ENCODE results near the gene VPREB3.

VPREB3 gene

GRCh38 chr22:23754220-23754919, at the start of gene VPREB3:
TSS of gene VPREB3 (minus strand) at chr22:23754425. CDS start at chr22:23754363, 62 bp downstream.
- Mint-ChIP-seq H3K27ac (no peak within 1 kb of the TSS), H3K36me3 (ENCODE audit: low read depth) (no peaks in the 10 kb centered on the region), H3K27me3 (no peaks in the 10 kb centered on the region), H3K4me3 (no peak within 1 kb of the TSS), H3K4me1 (peaks cover 18% of the 10 kb centered on the region), H3K9me3 (no peaks in the 10 kb centered on the region)
- ATAC-seq = no peak
- no peak for DNase-seq

- Mint-ChIP-seq H3K27ac (no peak overlapping the region), H3K9me3 (no peaks in the 10 kb centered on the region), H3K27me3 (no peaks in the 10 kb centered on the region), H3K4me1 (peaks cover 7% of the 10 kb centered on the region), H3K4me3 (no peak overlapping the region), H3K36me3 (ENCODE audit: low read depth) (peaks cover 51% of the 10 kb centered on the region)
- ATAC-seq = no peak
- no peak for DNase-seq
Observed at GRCh38 chr22:23803001-23803819, 49.0 kb upstream of the VPREB3 start.

GRCh38 chr22:23801886-23802377, 47.7 kb upstream of the VPREB3 start:
- no peak for DNase-seq
- Mint-ChIP-seq H3K9me3 (no peaks in the 10 kb centered on the region), H3K36me3 (ENCODE audit: low read depth) (peaks cover 50% of the 10 kb centered on the region), H3K4me1 (peaks cover 7% of the 10 kb centered on the region), H3K27ac (no peak overlapping the region), H3K4me3 (no peak overlapping the region), H3K27me3 (no peaks in the 10 kb centered on the region)
- no peak for ATAC-seq

- H3K27me3 Mint-ChIP-seq = no peaks in the 10 kb centered on the region
- peak overlapping the region; percentile 25 for H3K27ac Mint-ChIP-seq
- no peak overlapping the region for H3K4me3 Mint-ChIP-seq
- no peak for DNase-seq
- H3K4me1 Mint-ChIP-seq = peaks cover 7% of the 10 kb centered on the region
- no peaks in the 10 kb centered on the region for H3K9me3 Mint-ChIP-seq
- H3K36me3 Mint-ChIP-seq (ENCODE audit: low read depth) = peaks cover 51% of the 10 kb centered on the region
- no peak for ATAC-seq
Observed at GRCh38 chr22:23801238-23801821, 47.1 kb upstream of the VPREB3 start.

- H3K27ac Mint-ChIP-seq = peak overlapping the region; percentile 25
Observed at GRCh38 chr22:23800297-23801237, 46.3 kb upstream of the VPREB3 start.

GRCh38 chr22:23796461-23796860, 42.2 kb upstream of the VPREB3 start:
- Mint-ChIP-seq H3K27me3 (no peaks in the 10 kb centered on the region), H3K36me3 (ENCODE audit: low read depth) (peaks cover 36% of the 10 kb centered on the region), H3K4me3 (no peak overlapping the region), H3K27ac (no peak overlapping the region), H3K4me1 (peaks cover 8% of the 10 kb centered on the region), H3K9me3 (no peaks in the 10 kb centered on the region)
- ATAC-seq = no peak
- no peak for DNase-seq

More at GRCh38 chr22:23800297-23801237, 46.3 kb upstream of the VPREB3 start:
- peaks cover 48% of the 10 kb centered on the region for H3K36me3 Mint-ChIP-seq (ENCODE audit: low read depth)
- H3K27me3 Mint-ChIP-seq = no peaks in the 10 kb centered on the region
- H3K4me1 Mint-ChIP-seq = peaks cover 7% of the 10 kb centered on the region
- no peak overlapping the region for H3K4me3 Mint-ChIP-seq
- ATAC-seq (peak; percentile 48), DNase-seq (peak; percentile 12)
- H3K9me3 Mint-ChIP-seq = no peaks in the 10 kb centered on the region

- Mint-ChIP-seq H3K4me3 (no peak overlapping the region), H3K27me3 (no peaks in the 10 kb centered on the region), H3K27ac (no peak overlapping the region), H3K36me3 (ENCODE audit: low read depth) (peaks cover 27% of the 10 kb centered on the region), H3K4me1 (peaks cover 18% of the 10 kb centered on the region), H3K9me3 (no peaks in the 10 kb centered on the region)
- ATAC-seq (no peak), DNase-seq (no peak)
Observed at GRCh38 chr22:23793326-23793725, 39.1 kb upstream of the VPREB3 start.

- Mint-ChIP-seq H3K4me3 (no peak overlapping the region), H3K27ac (no peak overlapping the region), H3K9me3 (no peaks in the 10 kb centered on the region), H3K36me3 (ENCODE audit: low read depth) (peaks cover 22% of the 10 kb centered on the region), H3K4me1 (peaks cover 26% of the 10 kb centered on the region), H3K27me3 (no peaks in the 10 kb centered on the region)
- DNase-seq (no peak), ATAC-seq (peak; percentile 15)
Observed at GRCh38 chr22:23791738-23792645, 37.8 kb upstream of the VPREB3 start.

- H3K27me3 Mint-ChIP-seq = no peaks in the 10 kb centered on the region
- H3K36me3 Mint-ChIP-seq (ENCODE audit: low read depth) = peaks cover 14% of the 10 kb centered on the region
- no peak overlapping the region for H3K4me3 Mint-ChIP-seq
- DNase-seq (no peak), ATAC-seq (no peak)
- no peaks in the 10 kb centered on the region for H3K9me3 Mint-ChIP-seq
- peaks cover 33% of the 10 kb centered on the region for H3K4me1 Mint-ChIP-seq
- no peak overlapping the region for H3K27ac Mint-ChIP-seq
Observed at GRCh38 chr22:23790819-23791737, 36.9 kb upstream of the VPREB3 start.

GRCh38 chr22:23789638-23790037, 35.4 kb upstream of the VPREB3 start:
- H3K27ac Mint-ChIP-seq = no peak overlapping the region
- no peak for ATAC-seq
- DNase-seq = no peak

GRCh38 chr22:23789121-23789520, 34.9 kb upstream of the VPREB3 start:
- ATAC-seq (no peak), DNase-seq (no peak)
- Mint-ChIP-seq H3K4me1 (peaks cover 40% of the 10 kb centered on the region), H3K9me3 (no peaks in the 10 kb centered on the region), H3K36me3 (ENCODE audit: low read depth) (peaks cover 7% of the 10 kb centered on the region), H3K4me3 (peak overlapping the region; percentile 92), H3K27me3 (no peaks in the 10 kb centered on the region), H3K27ac (no peak overlapping the region)

More at GRCh38 chr22:23789638-23790037, 35.4 kb upstream of the VPREB3 start:
- no peaks in the 10 kb centered on the region for H3K9me3 Mint-ChIP-seq
- peaks cover 7% of the 10 kb centered on the region for H3K36me3 Mint-ChIP-seq (ENCODE audit: low read depth)
- H3K4me3 Mint-ChIP-seq = no peak overlapping the region
- H3K4me1 Mint-ChIP-seq = peaks cover 35% of the 10 kb centered on the region
- no peaks in the 10 kb centered on the region for H3K27me3 Mint-ChIP-seq

- DNase-seq = no peak
- no peaks in the 10 kb centered on the region for H3K9me3 Mint-ChIP-seq
- peaks cover 41% of the 10 kb centered on the region for H3K4me1 Mint-ChIP-seq
- no peak for ATAC-seq
- H3K27ac Mint-ChIP-seq = peak overlapping the region; percentile 88
- peaks cover 2% of the 10 kb centered on the region for H3K36me3 Mint-ChIP-seq (ENCODE audit: low read depth)
- peak overlapping the region; percentile 92 for H3K4me3 Mint-ChIP-seq
- H3K27me3 Mint-ChIP-seq = no peaks in the 10 kb centered on the region
Observed at GRCh38 chr22:23787910-23788309, 33.7 kb upstream of the VPREB3 start.
